ENCODE measurements around the gene GAST.
"Not testable (repeated sequence)": the region's sequence is repeated elsewhere in the genome, so short reads cannot be mapped to it uniquely, and the experiment has no call there.

The GAST gene

DNA sequence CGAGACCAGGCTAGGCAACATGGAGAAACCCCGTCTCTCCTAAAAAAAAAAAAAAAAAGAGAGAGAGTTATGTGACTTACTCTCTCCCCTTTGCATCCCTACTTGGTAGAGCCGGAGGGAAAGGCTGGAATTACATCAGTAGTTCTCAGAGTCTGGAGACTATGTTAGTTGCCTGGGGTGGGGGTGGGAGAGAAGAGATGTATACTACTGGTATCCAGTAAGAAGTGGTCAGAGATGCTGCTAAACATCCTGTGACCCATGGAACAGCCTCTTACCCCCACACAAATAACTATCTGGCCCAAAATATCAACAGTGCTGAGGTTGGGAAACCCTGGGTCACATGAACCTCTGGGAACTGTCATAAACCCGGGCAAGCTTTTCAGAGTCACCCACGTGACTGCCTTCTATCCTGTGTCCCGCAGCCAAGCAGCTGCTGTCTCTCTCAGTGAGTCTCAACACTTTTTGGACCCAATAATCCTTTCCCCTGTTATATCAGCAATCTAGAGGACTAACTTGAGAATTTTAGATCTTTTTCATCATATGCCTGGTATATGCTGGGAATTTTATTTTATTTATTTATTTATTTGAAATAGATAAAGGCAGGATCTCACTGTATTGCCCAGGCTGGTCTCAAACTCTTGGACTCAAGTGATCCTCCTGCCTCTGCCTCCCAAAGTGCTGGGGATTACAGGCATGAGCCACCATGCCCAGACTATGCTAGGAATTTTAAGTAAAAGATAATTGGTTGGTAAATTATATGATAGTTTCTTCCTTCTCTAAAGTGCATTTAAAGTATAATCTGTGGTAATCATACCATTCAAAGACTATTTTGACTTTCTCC lies 14.8 kb upstream of the GAST start:
- Histone ChIP-seq H2AFZ (ENCODE audit: low read depth, low read length, severe bottlenecking) (no peak overlapping the region), H4K20me1 (ENCODE audit: low read depth, low read length) (no peaks in the 10 kb centered on the region), H3K9me2 (replicated peaks; ENCODE audit: insufficient read depth, low read length) (no peaks in the 10 kb centered on the region), H3K9ac (ENCODE audit: low read length) (no peak overlapping the region), H3K4me3 (ENCODE audit: insufficient read depth, low read length, poor library complexity, severe bottlenecking) (no peak overlapping the region), H3K27me3 (ENCODE audit: low read length) (no peaks in the 10 kb centered on the region), H3K9me3 (ENCODE audit: insufficient read depth, low read length) (no peaks in the 10 kb centered on the region), H3K79me2 (ENCODE audit: insufficient read depth, low read length) (no peaks in the 10 kb centered on the region), H3K36me3 (ENCODE audit: low read length) (peaks cover 6% of the 10 kb centered on the region), H3K4me2 (ENCODE audit: low read depth, low read length, poor library complexity, severe bottlenecking) (no peak overlapping the region), H3F3A (ENCODE audit: insufficient read depth) (peaks cover 27% of the 10 kb centered on the region), H3K27ac (ENCODE audit: low read depth, low read length) (no peak overlapping the region)
- TF ChIP-seq, protein P1, sequence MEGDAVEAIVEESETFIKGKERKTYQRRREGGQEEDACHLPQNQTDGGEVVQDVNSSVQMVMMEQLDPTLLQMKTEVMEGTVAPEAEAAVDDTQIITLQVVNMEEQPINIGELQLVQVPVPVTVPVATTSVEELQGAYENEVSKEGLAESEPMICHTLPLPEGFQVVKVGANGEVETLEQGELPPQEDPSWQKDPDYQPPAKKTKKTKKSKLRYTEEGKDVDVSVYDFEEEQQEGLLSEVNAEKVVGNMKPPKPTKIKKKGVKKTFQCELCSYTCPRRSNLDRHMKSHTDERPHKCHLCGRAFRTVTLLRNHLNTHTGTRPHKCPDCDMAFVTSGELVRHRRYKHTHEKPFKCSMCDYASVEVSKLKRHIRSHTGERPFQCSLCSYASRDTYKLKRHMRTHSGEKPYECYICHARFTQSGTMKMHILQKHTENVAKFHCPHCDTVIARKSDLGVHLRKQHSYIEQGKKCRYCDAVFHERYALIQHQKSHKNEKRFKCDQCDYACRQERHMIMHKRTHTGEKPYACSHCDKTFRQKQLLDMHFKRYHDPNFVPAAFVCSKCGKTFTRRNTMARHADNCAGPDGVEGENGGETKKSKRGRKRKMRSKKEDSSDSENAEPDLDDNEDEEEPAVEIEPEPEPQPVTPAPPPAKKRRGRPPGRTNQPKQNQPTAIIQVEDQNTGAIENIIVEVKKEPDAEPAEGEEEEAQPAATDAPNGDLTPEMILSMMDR (IDR thresholded peaks at IDR 0.05; ENCODE audit: insufficient read depth, low read length, poor library complexity, severe bottlenecking) = no peak
- no peak for TF ChIP-seq EZH2phosphoT487 (conservative IDR thresholded peaks at IDR 0.05; ENCODE audit: low read length)

DNA sequence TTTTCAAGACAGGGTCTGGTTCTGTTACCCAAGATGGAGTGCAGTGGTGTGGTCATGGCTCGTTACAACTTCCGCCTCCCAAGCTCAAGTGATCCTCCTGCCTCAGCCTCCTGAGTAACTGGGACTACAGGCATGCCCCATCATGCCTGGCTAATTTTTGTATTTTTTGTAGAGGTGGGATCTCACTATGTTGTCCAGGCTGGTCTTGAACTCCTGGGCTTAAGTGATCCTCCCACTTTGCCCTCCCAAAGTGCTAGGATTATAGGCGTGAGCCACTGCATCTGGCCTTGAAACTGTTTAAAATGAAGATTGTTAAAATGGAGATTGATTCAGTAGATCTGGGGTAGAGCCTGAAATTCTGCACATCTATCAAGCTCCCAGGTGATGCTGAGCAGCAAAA lies 11.3 kb upstream of the GAST start:
- H4K20me1 ChIP-seq (ENCODE audit: low read depth, low read length); H3K9ac ChIP-seq (ENCODE audit: low read length); H3K9me3 ChIP-seq (ENCODE audit: insufficient read depth, low read length); H3F3A ChIP-seq (ENCODE audit: insufficient read depth); H3K36me3 ChIP-seq (ENCODE audit: low read length); H3K4me2 ChIP-seq (ENCODE audit: low read depth, low read length, poor library complexity, severe bottlenecking); H3K27ac ChIP-seq (ENCODE audit: low read depth, low read length); H2AFZ ChIP-seq (ENCODE audit: low read depth, low read length, severe bottlenecking); H3K27me3 ChIP-seq (ENCODE audit: low read length); H3K9me2 ChIP-seq (replicated peaks; ENCODE audit: insufficient read depth, low read length); H3K79me2 ChIP-seq (ENCODE audit: insufficient read depth, low read length); H3K4me3 ChIP-seq (ENCODE audit: insufficient read depth, low read length, poor library complexity, severe bottlenecking): not testable (repeated sequence)

DNA sequence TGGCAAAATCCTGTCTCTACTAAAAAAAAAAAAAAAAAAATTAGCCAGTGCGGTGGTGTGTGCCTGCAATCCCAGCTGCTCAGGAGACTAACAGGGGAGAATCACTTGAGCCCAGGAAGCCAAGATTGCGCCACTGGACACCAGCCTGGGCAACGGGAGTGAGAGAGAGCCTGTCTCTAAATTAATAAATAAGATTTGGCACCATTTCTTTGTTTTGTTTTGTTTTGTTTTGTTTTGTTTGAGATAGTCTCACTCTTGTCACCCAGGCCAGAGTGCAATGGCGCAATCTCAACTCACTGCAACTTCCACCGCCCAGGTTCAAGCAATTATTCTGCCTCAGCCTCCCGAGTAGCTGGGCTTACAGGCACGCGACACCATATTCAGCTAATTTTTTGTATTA lies 9.4 kb upstream of the GAST start:
- no peaks in the 10 kb centered on the region for H3K9me3 ChIP-seq (ENCODE audit: insufficient read depth, low read length)
- H3K4me3 ChIP-seq (ENCODE audit: insufficient read depth, low read length, poor library complexity, severe bottlenecking) = no peak overlapping the region
- no peaks in the 10 kb centered on the region for H3K79me2 ChIP-seq (ENCODE audit: insufficient read depth, low read length)
- no peaks in the 10 kb centered on the region for H3F3A ChIP-seq (ENCODE audit: insufficient read depth)
- H3K4me2 ChIP-seq (ENCODE audit: low read depth, low read length, poor library complexity, severe bottlenecking) = no peak overlapping the region
- no peak overlapping the region for H3K27ac ChIP-seq (ENCODE audit: low read depth, low read length)
- TF ChIP-seq, protein P1 (IDR thresholded peaks at IDR 0.05; ENCODE audit: insufficient read depth, low read length, poor library complexity, severe bottlenecking) = no peak
- no peak for TF ChIP-seq EZH2phosphoT487 (conservative IDR thresholded peaks at IDR 0.05; ENCODE audit: low read length)
- no peaks in the 10 kb centered on the region for H3K36me3 ChIP-seq (ENCODE audit: low read length)
- no peaks in the 10 kb centered on the region for H4K20me1 ChIP-seq (ENCODE audit: low read depth, low read length)
- H3K27me3 ChIP-seq (ENCODE audit: low read length) = no peaks in the 10 kb centered on the region
- H3K9me2 ChIP-seq (replicated peaks; ENCODE audit: insufficient read depth, low read length) = no peaks in the 10 kb centered on the region
- no peak overlapping the region for H3K9ac ChIP-seq (ENCODE audit: low read length)
- no peak overlapping the region for H2AFZ ChIP-seq (ENCODE audit: low read depth, low read length, severe bottlenecking)

DNA sequence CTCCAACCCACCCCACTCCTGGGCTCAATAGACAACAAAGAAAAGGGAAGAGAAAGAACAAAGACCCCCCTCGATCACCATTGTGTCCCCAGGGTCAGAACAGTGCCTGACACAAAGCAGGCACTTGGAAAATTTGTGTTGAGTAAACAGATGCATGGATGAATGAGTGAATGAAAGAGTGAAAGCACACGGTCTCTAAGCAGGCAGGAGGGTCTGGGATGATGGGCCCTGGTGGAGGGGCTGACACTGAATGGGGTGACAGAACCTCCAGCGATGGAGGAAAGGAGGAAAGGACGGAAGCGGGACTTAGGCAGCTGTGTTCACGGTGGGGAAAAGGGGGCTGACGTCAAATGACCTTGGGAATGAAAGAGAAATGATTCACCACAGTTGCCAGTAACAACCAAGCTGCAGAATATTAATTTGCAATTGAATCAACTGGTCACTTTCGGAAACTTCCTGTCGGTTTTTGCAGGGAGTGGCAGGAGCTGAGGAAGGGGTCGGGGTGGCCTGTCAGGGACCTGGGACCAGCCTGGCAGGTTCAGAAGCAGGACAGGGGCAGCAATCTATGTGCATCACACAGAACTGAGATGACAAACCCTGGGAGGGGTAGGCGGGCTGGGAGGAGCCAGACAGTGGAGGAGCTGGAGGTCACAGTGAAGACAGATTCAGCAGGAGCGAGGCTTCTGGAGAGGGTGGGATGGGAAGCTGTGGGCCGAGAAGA lies 6.7 kb upstream of the GAST start:
- no peaks in the 10 kb centered on the region for H3K36me3 ChIP-seq (ENCODE audit: low read length)
- no peak overlapping the region for H3K9ac ChIP-seq (ENCODE audit: low read length)
- H3F3A ChIP-seq (ENCODE audit: insufficient read depth) = no peaks in the 10 kb centered on the region
- H2AFZ ChIP-seq (ENCODE audit: low read depth, low read length, severe bottlenecking) = no peak overlapping the region
- no peak for TF ChIP-seq EZH2phosphoT487 (conservative IDR thresholded peaks at IDR 0.05; ENCODE audit: low read length)
- TF ChIP-seq, protein P1 (IDR thresholded peaks at IDR 0.05; ENCODE audit: insufficient read depth, low read length, poor library complexity, severe bottlenecking) = no peak
- H3K4me2 ChIP-seq (ENCODE audit: low read depth, low read length, poor library complexity, severe bottlenecking) = no peak overlapping the region
- H3K4me3 ChIP-seq (ENCODE audit: insufficient read depth, low read length, poor library complexity, severe bottlenecking) = no peak overlapping the region
- no peaks in the 10 kb centered on the region for H3K9me3 ChIP-seq (ENCODE audit: insufficient read depth, low read length)
- H3K27me3 ChIP-seq (ENCODE audit: low read length) = no peaks in the 10 kb centered on the region
- H3K79me2 ChIP-seq (ENCODE audit: insufficient read depth, low read length) = no peaks in the 10 kb centered on the region
- no peak overlapping the region for H3K27ac ChIP-seq (ENCODE audit: low read depth, low read length)
- H3K9me2 ChIP-seq (replicated peaks; ENCODE audit: insufficient read depth, low read length) = no peaks in the 10 kb centered on the region
- no peaks in the 10 kb centered on the region for H4K20me1 ChIP-seq (ENCODE audit: low read depth, low read length)
